OCI-LY7 (cell line): ENCODE measurements around the gene DNAJC11.

Source experiments
- CTCF ChIP-seq: fragments of 200-600 bp; sonication (generic); conservative IDR thresholded peaks from 2 replicates; pipeline ENCODE4 v1.5.1; 2014; ENCODE audit warnings: mild to moderate bottlenecking, antibody characterized with exemption, low read length, moderate library complexity, mixed read lengths
- EZH2phosphoT487 ChIP-seq: fragments of 200-600 bp; sonication (generic); IDR thresholded peaks from 2 replicates; pipeline ENCODE4 v1.6.1; 2018; ENCODE audit warnings: low read depth, borderline replicate concordance, mild to moderate bottlenecking, mixed run types, antibody characterized with exemption, low read length, moderate library complexity, mixed read lengths

- TF ChIP-seq CTCF: no peak
- no peak for TF ChIP-seq EZH2phosphoT487
Observed at GRCh38 chr1:6688757-6689156, 12.9 kb downstream of the DNAJC11 start.
